HCT116 (cell line): ENCODE results near the gene LRIG3. TPM values are rescaled to one million over a fixed set of nuclear protein-coding genes. Genes with fewer than 3 reads are reported as not detected.

Experiments
- ATAC-seq: fragments of 200-7000 bp; cut with Tn5 transposase; 2 replicates; pipeline ENCODE4 v1.9.1; 2020; ENCODE audit warnings: mild to moderate bottlenecking, moderate library complexity
- BruUV-seq: library from RNA; stranded (reverse); fragments of 400-500 nt; replicated peaks from 2 replicates; lab custom pipeline; 2021; lab: Mats Ljungman, UMichigan
- CTCF ChIA-PET: fragments of 300-600 bp; sonication (Branson Sonifier 250); formaldehyde crosslinking; loops from one replicate; lab custom pipeline; 2021; ENCODE audit warnings: antibody characterized with exemption; lab: Charles Lee
- POLR2A ChIA-PET: fragments of 300-600, 350-600 bp; sonication (Branson Sonifier 250); formaldehyde crosslinking; loops from one replicate; lab custom pipeline; 2021; ENCODE audit warnings: antibody characterized with exemption; lab: Charles Lee
- RAD21 ChIA-PET, 2 experiments: fragments of 300-600 bp; sonication (Branson Sonifier 250); formaldehyde crosslinking; loops; one replicate each; lab custom pipeline; 2023; ENCODE audit warnings: low total read pairs in 2 of 2; ENCODE audit not compliant: uncharacterized antibody in 2 of 2, unreplicated experiment in 2 of 2, low non-redundant PET in 1 of 2; lab: Charles Lee
- DNase-seq: peaks from one replicate; pipeline ENCODE4 v3.0.0-alpha.2; 2010; ENCODE audit warnings: low read depth, low spot score
- H2AFZ ChIP-seq: fragments of 200-600 bp; shearing (Covaris generic), sonication (generic); 2 replicates; pipeline ENCODE4 v1.6.1; 2017; ENCODE audit warnings: low read depth, mixed run types, mixed read lengths, antibody characterized with exemption, low read length; ENCODE audit not compliant: poor library complexity, severe bottlenecking
- H3K27ac ChIP-seq: 2 replicates; pipeline ENCODE4 v1.5.1; 2012; ENCODE audit warnings: low read depth, low read length
- H3K27me3 ChIP-seq: fragments of 200-600 bp; sonication (generic); 2 replicates; pipeline ENCODE4 v1.6.1; 2016; ENCODE audit warnings: mixed run types, low read length, mixed read lengths; ENCODE audit not compliant: insufficient read depth
- H3K36me3 ChIP-seq, 2 experiments: fragments of 200-500 bp in 1 of 2; fragments of 200-600 bp in 1 of 2; sonication (Bioruptor generic) in 1 of 2; sonication (generic) in 1 of 2; 2 replicates each; pipeline versions ENCODE4 v1.5.1 to v1.6.1; 2014 to 2016; ENCODE audit warnings: low read length in 2 of 2, inconsistent platforms in 1 of 2, mixed read lengths in 1 of 2, mixed run types in 1 of 2; ENCODE audit not compliant: insufficient read depth in 2 of 2, control insufficient read depth in 1 of 2
- H3K4me1 ChIP-seq, 2 experiments: fragments of 200-600 bp in 1 of 2; sonication (generic) in 1 of 2; 2 replicates each; pipeline versions ENCODE4 v1.5.1 to v1.6.1; 2012 to 2017; ENCODE audit warnings: low read length in 2 of 2, inconsistent platforms in 1 of 2, mild to moderate bottlenecking in 1 of 2, mixed read lengths in 1 of 2, mixed run types in 1 of 2, moderate library complexity in 1 of 2; ENCODE audit not compliant: insufficient read depth in 2 of 2, control insufficient read depth in 1 of 2
- H3K4me2 ChIP-seq: fragments of 200-600 bp; sonication (generic); 2 replicates; pipeline ENCODE4 v1.6.1; 2017; ENCODE audit warnings: mixed run types, low read length, mixed read lengths
- H3K4me3 ChIP-seq, 2 experiments: fragments of 200-600 bp in 1 of 2; sonication (generic) in 1 of 2; replicated peaks in 1 of 2; 2 replicates each; pipeline ENCODE4 v1.5.1; 2011 to 2016; ENCODE audit warnings: low read length in 2 of 2, control low read depth in 1 of 2, low read depth in 1 of 2, mild to moderate bottlenecking in 1 of 2, mixed read lengths in 1 of 2, mixed run types in 1 of 2
- H3K79me2 ChIP-seq: fragments of 200-600 bp; sonication (generic); 2 replicates; pipeline ENCODE4 v1.6.1; 2017; ENCODE audit warnings: mild to moderate bottlenecking, mixed run types, low read length, moderate library complexity, mixed read lengths; ENCODE audit not compliant: insufficient read depth
- H3K9ac ChIP-seq: fragments of 200-600 bp; sonication (generic); 2 replicates; pipeline ENCODE4 v1.6.1; 2016; ENCODE audit warnings: low read length, mixed read lengths
- H3K9me2 ChIP-seq: fragments of 200-600 bp; sonication (generic), shearing (Covaris generic); 2 replicates; pipeline ENCODE4 v1.6.1; 2017; ENCODE audit warnings: mixed run types, mild to moderate bottlenecking, moderate library complexity; ENCODE audit not compliant: insufficient read depth
- H3K9me3 ChIP-seq, 2 experiments: fragments of 200-500 bp in 1 of 2; fragments of 200-600 bp in 1 of 2; sonication (Bioruptor generic) in 1 of 2; sonication (generic) in 1 of 2; 2 replicates each; pipeline ENCODE4 v1.6.1; 2014 to 2017; ENCODE audit warnings: low read length in 2 of 2, mixed read lengths in 2 of 2, inconsistent platforms in 1 of 2, low read depth in 1 of 2, mild to moderate bottlenecking in 1 of 2, mixed run types in 1 of 2, moderate library complexity in 1 of 2; ENCODE audit not compliant: control insufficient read depth in 1 of 2, insufficient read depth in 1 of 2
- H4K20me1 ChIP-seq: fragments of 200-600 bp; sonication (generic), shearing (Covaris generic); 2 replicates; pipeline ENCODE4 v1.6.1; 2017; ENCODE audit warnings: mixed run types, mild to moderate bottlenecking, moderate library complexity; ENCODE audit not compliant: insufficient read depth
- EGR1 ChIP-seq: IDR thresholded peaks from 2 replicates; pipeline ENCODE4 v1.6.1; 2012; ENCODE audit warnings: low read depth
- ELF1 ChIP-seq: IDR thresholded peaks from 2 replicates; pipeline ENCODE4 v1.6.1; 2012; ENCODE audit warnings: low read depth, borderline replicate concordance
- EZH2phosphoT487 ChIP-seq: fragments of 200-600 bp; IDR thresholded peaks from 2 replicates; pipeline ENCODE4 v1.6.1; 2018; ENCODE audit warnings: antibody characterized with exemption, borderline replicate concordance
- JUND ChIP-seq: IDR thresholded peaks from 2 replicates; pipeline ENCODE4 v1.6.1; 2012
- POLR2AphosphoS5 ChIP-seq: IDR thresholded peaks from 2 replicates; pipeline ENCODE4 v1.6.1; 2011; ENCODE audit warnings: mild to moderate bottlenecking, low read depth, low read length, moderate library complexity
- intact Hi-C: fragments of 100-400 bp; cut with micrococcal nuclease; formaldehyde crosslinking; loops from 2 replicates; pipeline ENCODE4 v1.10.0; 2022
- total RNA-seq: library from RNA; stranded (reverse); gene quantifications from one replicate; pipeline ENCODE4 v1.2.1, GENCODE V29; 2021; ENCODE audit not compliant: unreplicated experiment
- TF ChIP-seq, protein P1 (sequence below), 3 experiments: fragments of 200-600 bp in 1 of 3; sonication (generic) in 1 of 3; IDR thresholded peaks in 2 of 3; conservative IDR thresholded peaks in 1 of 3; 2 replicates each; pipeline ENCODE4 v1.5.1; 2012 to 2017; ENCODE audit warnings: low read depth in 2 of 3, low read length in 2 of 3, antibody characterized with exemption in 1 of 3, borderline replicate concordance in 1 of 3, control low read depth in 1 of 3, mild to moderate bottlenecking in 1 of 3, mixed read lengths in 1 of 3, mixed run types in 1 of 3, moderate library complexity in 1 of 3; ENCODE audit not compliant: insufficient read depth in 1 of 3

The LRIG3 gene
- total RNA-seq, 1 experiment from 2014 or later: 11.1 TPM

DNA sequence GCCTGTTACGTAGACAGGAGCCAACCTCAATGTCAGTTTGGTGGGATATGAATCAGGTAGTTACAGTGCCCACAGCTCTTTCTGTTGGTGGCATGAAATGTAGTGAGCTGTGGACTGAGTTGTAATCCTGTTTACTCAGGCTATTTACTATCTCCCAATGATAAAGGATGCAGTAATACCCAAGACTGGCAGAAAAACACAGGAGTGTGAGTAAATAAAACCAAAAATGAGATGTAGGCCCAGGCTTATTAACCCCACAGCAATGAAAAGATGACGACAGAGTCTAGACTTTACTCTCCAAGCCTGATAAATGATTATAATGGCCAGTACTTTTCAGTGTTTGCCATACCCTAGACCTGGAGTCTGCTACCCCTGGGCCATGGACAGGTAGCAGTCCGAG lies 22.8 kb upstream of the LRIG3 start:
- Histone ChIP-seq H3K36me3 (no peaks in the 10 kb centered on the region), H3K27ac (no peak overlapping the region), H3K9ac (no peak overlapping the region), H3K27me3 (no peaks in the 10 kb centered on the region), H3K9me3 (no peaks in the 10 kb centered on the region), H4K20me1 (no peaks in the 10 kb centered on the region), H3K4me1 (no peaks in the 10 kb centered on the region), H2AFZ (no peak overlapping the region), H3K4me2 (no peak overlapping the region), H3K79me2 (no peaks in the 10 kb centered on the region), H3K9me2 (no peaks in the 10 kb centered on the region), H3K4me3 (no peak overlapping the region)
- ChIA-PET RAD21 (no interaction called here), CTCF (no interaction called here), POLR2A (no interaction called here)
- ATAC-seq: no peak
- DNase-seq: no peak
- TF ChIP-seq ELF1 (no peak), EGR1 (no peak)
- intact Hi-C loops: no loop called here
- BruUV-seq: no TSS peak

DNA sequence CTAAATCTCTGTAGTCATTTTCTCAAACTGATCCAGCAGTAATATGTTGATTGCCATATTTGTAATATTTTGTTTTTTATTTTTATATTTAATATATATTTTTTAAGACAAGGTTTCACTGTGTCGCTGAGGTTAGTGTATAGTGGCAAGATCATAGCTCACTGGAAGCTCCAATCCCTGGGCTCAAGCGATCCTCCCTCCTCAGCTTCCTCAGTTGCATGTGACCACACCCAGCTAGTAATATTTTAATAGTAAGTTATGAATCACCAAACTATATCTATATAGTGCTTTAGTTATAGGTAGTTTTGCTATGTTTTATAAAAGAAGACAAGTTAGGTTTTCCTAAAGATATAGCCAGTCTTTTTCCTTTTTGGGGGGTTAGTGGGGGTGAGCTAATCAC lies 22.0 kb upstream of the LRIG3 start:
- Histone ChIP-seq H3K4me2 (no peak overlapping the region), H3K9me2 (no peaks in the 10 kb centered on the region)
- TF ChIP-seq POLR2AphosphoS5 (no peak), EZH2phosphoT487 (no peak), ELF1 (no peak), JUND (no peak)
- TF ChIP-seq, protein P1, sequence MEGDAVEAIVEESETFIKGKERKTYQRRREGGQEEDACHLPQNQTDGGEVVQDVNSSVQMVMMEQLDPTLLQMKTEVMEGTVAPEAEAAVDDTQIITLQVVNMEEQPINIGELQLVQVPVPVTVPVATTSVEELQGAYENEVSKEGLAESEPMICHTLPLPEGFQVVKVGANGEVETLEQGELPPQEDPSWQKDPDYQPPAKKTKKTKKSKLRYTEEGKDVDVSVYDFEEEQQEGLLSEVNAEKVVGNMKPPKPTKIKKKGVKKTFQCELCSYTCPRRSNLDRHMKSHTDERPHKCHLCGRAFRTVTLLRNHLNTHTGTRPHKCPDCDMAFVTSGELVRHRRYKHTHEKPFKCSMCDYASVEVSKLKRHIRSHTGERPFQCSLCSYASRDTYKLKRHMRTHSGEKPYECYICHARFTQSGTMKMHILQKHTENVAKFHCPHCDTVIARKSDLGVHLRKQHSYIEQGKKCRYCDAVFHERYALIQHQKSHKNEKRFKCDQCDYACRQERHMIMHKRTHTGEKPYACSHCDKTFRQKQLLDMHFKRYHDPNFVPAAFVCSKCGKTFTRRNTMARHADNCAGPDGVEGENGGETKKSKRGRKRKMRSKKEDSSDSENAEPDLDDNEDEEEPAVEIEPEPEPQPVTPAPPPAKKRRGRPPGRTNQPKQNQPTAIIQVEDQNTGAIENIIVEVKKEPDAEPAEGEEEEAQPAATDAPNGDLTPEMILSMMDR (IDR thresholded peaks at IDR 0.05 in 2 of 3, conservative IDR thresholded peaks at IDR 0.05 in 1 of 3; ENCODE audit: borderline replicate concordance in 1 of 3, insufficient read depth in 1 of 3, low read depth in 2 of 3, low read length in 2 of 3): no peak
- TF ChIP-seq, all 23 proteins: peak for 0
- ATAC-seq: no peak
- ChIA-PET POLR2A (no interaction called here), RAD21 (no interaction called here), CTCF (no interaction called here)
- no peak for DNase-seq
- BruUV-seq: no TSS peak
- Histone ChIP-seq H3K4me3 (no peak overlapping the region), H3K27ac (no peak overlapping the region), H4K20me1 (no peaks in the 10 kb centered on the region), H3K79me2 (no peaks in the 10 kb centered on the region), H2AFZ (no peak overlapping the region), H3K4me1 (no peaks in the 10 kb centered on the region), H3K9me3 (no peaks in the 10 kb centered on the region), H3K36me3 (no peaks in the 10 kb centered on the region), H3K9ac (no peak overlapping the region), H3K27me3 (no peaks in the 10 kb centered on the region)
- intact Hi-C loops: no loop called here
